PC-3 (cell line): ENCODE measurements around the gene CAPN1. TPM values are rescaled to one million over a fixed set of nuclear protein-coding genes. Genes with fewer than 3 reads are reported as not detected.
A peak's percentile ranks its signal among the peaks of the same experiment; 100 is the strongest.

Experiments used
- ATAC-seq: fragments of 200-7000 bp; cut with Tn5 transposase; 2 replicates; pipeline ENCODE4 v1.9.1; 2020; ENCODE audit warnings: mild to moderate bottlenecking, moderate library complexity
- BruUV-seq: library from RNA; stranded (reverse); fragments of 400-500 nt; replicated peaks from 2 replicates; lab custom pipeline; 2021; lab: Mats Ljungman, UMichigan
- CTCF ChIA-PET: fragments of 300-600 bp; sonication (Branson Sonifier 250); formaldehyde crosslinking; loops from one replicate; lab custom pipeline; 2022; ENCODE audit warnings: antibody characterized with exemption; lab: Charles Lee
- POLR2A ChIA-PET: fragments of 300-600 bp; sonication (Branson Sonifier 250); formaldehyde crosslinking; loops from one replicate; lab custom pipeline; 2022; ENCODE audit warnings: antibody characterized with exemption; ENCODE audit not compliant: unreplicated experiment; lab: Charles Lee
- DNase-seq: peaks from one replicate; pipeline ENCODE4 v3.0.0-alpha.2; 2015
- H2AFZ ChIP-seq: fragments of 300-600 bp; sonication (generic); 2 replicates; pipeline ENCODE4 v1.6.0; 2016; ENCODE audit warnings: antibody characterized with exemption, low read length
- H3F3A ChIP-seq: fragments of 300-600 bp; sonication (generic); one replicate; pipeline ENCODE4 v1.6.0; 2017; ENCODE audit warnings: antibody characterized with exemption, low read length, control low read depth, mild to moderate bottlenecking; ENCODE audit not compliant: unreplicated experiment
- H3K27ac ChIP-seq: fragments of 300-600 bp; sonication (generic); 2 replicates; pipeline ENCODE4 v1.5.1; 2016; ENCODE audit warnings: mild to moderate bottlenecking, low read length
- H3K27me3 ChIP-seq: fragments of 300-600 bp; sonication (generic); 2 replicates; pipeline ENCODE4 v1.6.1; 2016; ENCODE audit warnings: low read length, mixed read lengths
- H3K36me3 ChIP-seq: fragments of 300-600 bp; sonication (generic); 2 replicates; pipeline ENCODE4 v1.6.1; 2016; ENCODE audit warnings: low read depth, mixed run types, low read length, mixed read lengths
- H3K4me1 ChIP-seq: fragments of 300-600 bp; sonication (generic); 2 replicates; pipeline ENCODE4 v1.5.1; 2016; ENCODE audit warnings: low read length; ENCODE audit not compliant: insufficient read depth
- H3K4me2 ChIP-seq: fragments of 300-600 bp; sonication (generic); 2 replicates; pipeline ENCODE4 v1.6.0; 2016; ENCODE audit warnings: low read length
- H3K4me3 ChIP-seq: fragments of 300-600 bp; sonication (generic); 2 replicates; pipeline ENCODE4 v1.5.1; 2016; ENCODE audit warnings: mild to moderate bottlenecking, low read length, mixed read lengths
- H3K79me2 ChIP-seq: fragments of 300-600 bp; sonication (generic); 2 replicates; pipeline ENCODE4 v1.6.1; 2017; ENCODE audit warnings: low read length, mixed read lengths
- H3K9ac ChIP-seq: fragments of 300-600 bp; sonication (generic); 2 replicates; pipeline ENCODE4 v1.6.0; 2016; ENCODE audit warnings: mild to moderate bottlenecking, low read length
- H3K9me2 ChIP-seq: fragments of 300-600 bp; sonication (generic); replicated peaks from 2 replicates; pipeline ENCODE4 v1.6.1; 2016; ENCODE audit warnings: mixed run types, low read length, mixed read lengths
- H3K9me3 ChIP-seq: fragments of 300-600 bp; sonication (generic); 2 replicates; pipeline ENCODE4 v1.6.1; 2016; ENCODE audit warnings: low read length, mixed read lengths
- H4K20me1 ChIP-seq: fragments of 300-600 bp; sonication (generic); 2 replicates; pipeline ENCODE4 v1.6.1; 2016; ENCODE audit warnings: low read length, mixed read lengths
- EZH2 ChIP-seq: fragments of 300-600 bp; sonication (generic); IDR thresholded peaks from one replicate; pipeline ENCODE4 v1.6.1; 2017; ENCODE audit warnings: antibody characterized with exemption, mild to moderate bottlenecking, low read length; ENCODE audit not compliant: unreplicated experiment
- EZH2phosphoT487 ChIP-seq: fragments of 300-600 bp; sonication (generic); IDR thresholded peaks from 2 replicates; pipeline ENCODE4 v1.6.1; 2018; ENCODE audit warnings: mild to moderate bottlenecking, antibody characterized with exemption, low read length, borderline replicate concordance
- intact Hi-C: fragments of 100-400 bp; cut with micrococcal nuclease; formaldehyde crosslinking; loops from 2 replicates; pipeline ENCODE4 v1.9.0; 2023
- total RNA-seq: library from RNA; depleted of rRNA; stranded (reverse); fragments of >200 nt; gene quantifications from 2 replicates; pipeline ENCODE4 v1.2.3, GENCODE V29; 2014
- TF ChIP-seq, protein P1 (sequence below): fragments of 300-600 bp; sonication (generic); conservative IDR thresholded peaks from 2 replicates; pipeline ENCODE4 v1.5.1; 2017; ENCODE audit warnings: antibody characterized with exemption, low read depth, mild to moderate bottlenecking, low read length

CAPN1 gene
- total RNA-seq, 1 experiment from 2014 or later = 307 TPM

- Histone ChIP-seq H4K20me1 (peaks cover 4% of the 10 kb centered on the region; the same call in 1 of the 2 replicates), H3K27me3 (no peaks in the 10 kb centered on the region), H3K4me3 (peak overlapping the region; percentile 92), H3K9ac (peak overlapping the region; percentile 72), H3K27ac (peak overlapping the region; percentile 47), H2AFZ (peak overlapping the region; percentile 95), H3K79me2 (peaks cover 63% of the 10 kb centered on the region), H3F3A (no peaks in the 10 kb centered on the region), H3K9me3 (no peaks in the 10 kb centered on the region), H3K4me1 (peaks cover 27% of the 10 kb centered on the region), H3K4me2 (peak overlapping the region; percentile 99), H3K9me2 (no peaks in the 10 kb centered on the region), H3K36me3 (peaks cover 13% of the 10 kb centered on the region)
- no TSS peak for BruUV-seq
- intact Hi-C loops = loop anchor here (2.0 to 10.0 kb wide), 3 partner anchors 64 to 134 kb away; partner anchors contain the start of genes CDC42EP2 and ZNHIT2
- ChIA-PET CTCF (interaction anchor here (0.7 to 1.2 kb wide), 2 partner anchors 46 to 403 kb away, joined by 3 to 4 read pairs; no protein-coding TSS in a partner anchor), POLR2A (interaction anchor here (0.6 to 2.0 kb wide), 2 partner anchors 46 to 317 kb away, joined by 4 to 12 read pairs; partner anchors contain the start of gene SYVN1)
- TF ChIP-seq EZH2phosphoT487 (no peak), EZH2 (no peak)
- TF ChIP-seq, protein P1, sequence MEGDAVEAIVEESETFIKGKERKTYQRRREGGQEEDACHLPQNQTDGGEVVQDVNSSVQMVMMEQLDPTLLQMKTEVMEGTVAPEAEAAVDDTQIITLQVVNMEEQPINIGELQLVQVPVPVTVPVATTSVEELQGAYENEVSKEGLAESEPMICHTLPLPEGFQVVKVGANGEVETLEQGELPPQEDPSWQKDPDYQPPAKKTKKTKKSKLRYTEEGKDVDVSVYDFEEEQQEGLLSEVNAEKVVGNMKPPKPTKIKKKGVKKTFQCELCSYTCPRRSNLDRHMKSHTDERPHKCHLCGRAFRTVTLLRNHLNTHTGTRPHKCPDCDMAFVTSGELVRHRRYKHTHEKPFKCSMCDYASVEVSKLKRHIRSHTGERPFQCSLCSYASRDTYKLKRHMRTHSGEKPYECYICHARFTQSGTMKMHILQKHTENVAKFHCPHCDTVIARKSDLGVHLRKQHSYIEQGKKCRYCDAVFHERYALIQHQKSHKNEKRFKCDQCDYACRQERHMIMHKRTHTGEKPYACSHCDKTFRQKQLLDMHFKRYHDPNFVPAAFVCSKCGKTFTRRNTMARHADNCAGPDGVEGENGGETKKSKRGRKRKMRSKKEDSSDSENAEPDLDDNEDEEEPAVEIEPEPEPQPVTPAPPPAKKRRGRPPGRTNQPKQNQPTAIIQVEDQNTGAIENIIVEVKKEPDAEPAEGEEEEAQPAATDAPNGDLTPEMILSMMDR = peak; percentile 82
- ATAC-seq (peak; percentile 57), DNase-seq (peak; percentile 72)
Measured at GRCh38 chr11:65180877-65181568, 705 bp upstream of the CAPN1 start.

DNA sequence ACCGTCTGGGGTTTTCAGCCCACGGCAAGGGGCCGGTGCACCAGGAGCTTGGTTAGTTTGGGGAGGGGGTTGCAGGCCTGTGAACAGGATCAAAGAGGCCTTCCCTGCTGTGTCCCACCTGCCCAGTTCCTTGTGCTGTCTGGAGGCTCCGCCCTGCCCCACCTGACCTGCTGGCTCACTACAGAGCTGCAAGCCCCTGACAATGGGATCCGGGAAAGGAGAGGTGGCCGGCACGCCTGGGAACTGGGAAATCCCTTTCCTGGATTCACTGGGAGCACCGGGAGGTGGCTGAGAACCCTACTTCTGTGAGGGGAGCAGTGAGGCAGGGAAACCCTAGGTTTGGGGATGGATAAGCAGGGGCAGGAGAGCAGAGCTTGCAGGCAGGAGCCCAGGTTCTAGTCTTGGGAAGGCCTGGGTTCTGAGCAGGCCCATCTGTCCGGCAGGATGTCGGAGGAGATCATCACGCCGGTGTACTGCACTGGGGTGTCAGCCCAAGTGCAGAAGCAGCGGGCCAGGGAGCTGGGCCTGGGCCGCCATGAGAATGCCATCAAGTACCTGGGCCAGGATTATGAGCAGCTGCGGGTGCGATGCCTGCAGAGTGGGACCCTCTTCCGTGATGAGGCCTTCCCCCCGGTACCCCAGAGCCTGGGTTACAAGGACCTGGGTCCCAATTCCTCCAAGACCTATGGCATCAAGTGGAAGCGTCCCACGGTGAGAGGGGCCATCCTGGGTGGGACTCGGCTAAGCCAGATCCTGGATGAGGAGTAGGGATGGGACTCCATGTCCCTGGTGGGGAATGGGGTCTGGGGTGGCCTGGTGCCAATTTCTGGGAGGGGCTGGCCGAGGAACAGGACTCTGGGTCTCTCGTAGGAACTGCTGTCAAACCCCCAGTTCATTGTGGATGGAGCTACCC, 786 bp downstream of the CAPN1 start:
- peaks cover 68% of the 10 kb centered on the region for H3K79me2 ChIP-seq
- POLR2A ChIA-PET = interaction anchor here (0.6 to 2.0 kb wide), 3 partner anchors 28 to 71 kb away, joined by 3 to 12 read pairs (median 3); partner anchors contain the start of genes SYVN1 and TM7SF2
- BruUV-seq = TSS peak; percentile 34

More for the DNA sequence above, 786 bp downstream of the CAPN1 start:
- DNase-seq = peak; percentile 54
- Histone ChIP-seq H3K4me2 (peak overlapping the region; percentile 99), H4K20me1 (peaks cover 4% of the 10 kb centered on the region; the same call in 1 of the 2 replicates), H3K4me1 (peaks cover 27% of the 10 kb centered on the region), H3K27me3 (no peaks in the 10 kb centered on the region), H3F3A (no peaks in the 10 kb centered on the region), H3K36me3 (peaks cover 27% of the 10 kb centered on the region), H3K9me3 (no peaks in the 10 kb centered on the region), H3K4me3 (peak overlapping the region; percentile 92), H3K9me2 (no peaks in the 10 kb centered on the region), H3K9ac (peak overlapping the region; percentile 87), H3K27ac (peak overlapping the region; percentile 69), H2AFZ (peak overlapping the region; percentile 66)
- CTCF ChIA-PET = interaction anchor here (0.6 kb wide), 1 partner anchor 65 kb away, joined by 3 read pairs; no protein-coding TSS in a partner anchor
- ATAC-seq = peak; percentile 48
- intact Hi-C loops = loop anchor here (1.0 to 10.0 kb wide), 2 partner anchors 47 to 132 kb away; partner anchors contain the start of gene CDC42EP2
- TF ChIP-seq, protein P1 = no peak
- TF ChIP-seq EZH2phosphoT487 = no peak
- TF ChIP-seq EZH2 = no peak
